ENCODE measurements around the gene GOT1.

- no peak for TF ChIP-seq NFE2L1 (CRISPR knock-in tag; IDR thresholded peaks at IDR 0.05)
- TF ChIP-seq ZBTB21 (CRISPR knock-in tag; IDR thresholded peaks at IDR 0.05; ENCODE audit: borderline replicate concordance) = no peak
- TF ChIP-seq, protein P1, sequence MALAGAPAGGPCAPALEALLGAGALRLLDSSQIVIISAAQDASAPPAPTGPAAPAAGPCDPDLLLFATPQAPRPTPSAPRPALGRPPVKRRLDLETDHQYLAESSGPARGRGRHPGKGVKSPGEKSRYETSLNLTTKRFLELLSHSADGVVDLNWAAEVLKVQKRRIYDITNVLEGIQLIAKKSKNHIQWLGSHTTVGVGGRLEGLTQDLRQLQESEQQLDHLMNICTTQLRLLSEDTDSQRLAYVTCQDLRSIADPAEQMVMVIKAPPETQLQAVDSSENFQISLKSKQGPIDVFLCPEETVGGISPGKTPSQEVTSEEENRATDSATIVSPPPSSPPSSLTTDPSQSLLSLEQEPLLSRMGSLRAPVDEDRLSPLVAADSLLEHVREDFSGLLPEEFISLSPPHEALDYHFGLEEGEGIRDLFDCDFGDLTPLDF (CRISPR knock-in tag; IDR thresholded peaks at IDR 0.05) = no peak
- TF ChIP-seq, protein P2, sequence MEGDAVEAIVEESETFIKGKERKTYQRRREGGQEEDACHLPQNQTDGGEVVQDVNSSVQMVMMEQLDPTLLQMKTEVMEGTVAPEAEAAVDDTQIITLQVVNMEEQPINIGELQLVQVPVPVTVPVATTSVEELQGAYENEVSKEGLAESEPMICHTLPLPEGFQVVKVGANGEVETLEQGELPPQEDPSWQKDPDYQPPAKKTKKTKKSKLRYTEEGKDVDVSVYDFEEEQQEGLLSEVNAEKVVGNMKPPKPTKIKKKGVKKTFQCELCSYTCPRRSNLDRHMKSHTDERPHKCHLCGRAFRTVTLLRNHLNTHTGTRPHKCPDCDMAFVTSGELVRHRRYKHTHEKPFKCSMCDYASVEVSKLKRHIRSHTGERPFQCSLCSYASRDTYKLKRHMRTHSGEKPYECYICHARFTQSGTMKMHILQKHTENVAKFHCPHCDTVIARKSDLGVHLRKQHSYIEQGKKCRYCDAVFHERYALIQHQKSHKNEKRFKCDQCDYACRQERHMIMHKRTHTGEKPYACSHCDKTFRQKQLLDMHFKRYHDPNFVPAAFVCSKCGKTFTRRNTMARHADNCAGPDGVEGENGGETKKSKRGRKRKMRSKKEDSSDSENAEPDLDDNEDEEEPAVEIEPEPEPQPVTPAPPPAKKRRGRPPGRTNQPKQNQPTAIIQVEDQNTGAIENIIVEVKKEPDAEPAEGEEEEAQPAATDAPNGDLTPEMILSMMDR (IDR thresholded peaks at IDR 0.05) = no peak
- no peak for TF ChIP-seq SP1 (CRISPR knock-in tag; conservative IDR thresholded peaks at IDR 0.05)
- TF ChIP-seq, protein P3, sequence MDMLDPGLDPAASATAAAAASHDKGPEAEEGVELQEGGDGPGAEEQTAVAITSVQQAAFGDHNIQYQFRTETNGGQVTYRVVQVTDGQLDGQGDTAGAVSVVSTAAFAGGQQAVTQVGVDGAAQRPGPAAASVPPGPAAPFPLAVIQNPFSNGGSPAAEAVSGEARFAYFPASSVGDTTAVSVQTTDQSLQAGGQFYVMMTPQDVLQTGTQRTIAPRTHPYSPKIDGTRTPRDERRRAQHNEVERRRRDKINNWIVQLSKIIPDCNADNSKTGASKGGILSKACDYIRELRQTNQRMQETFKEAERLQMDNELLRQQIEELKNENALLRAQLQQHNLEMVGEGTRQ (CRISPR knock-in tag; IDR thresholded peaks at IDR 0.05) = no peak
- no peak for TF ChIP-seq ESRRA (CRISPR knock-in tag; IDR thresholded peaks at IDR 0.05; ENCODE audit: borderline replicate concordance)
These were observed 36.3 kb upstream of the GOT1 start for GRCh38 chr10:99466632-99467223.
